Peyer's patch (tissue), 4 donors: ENCODE measurements around the gene CREB3. TPM values are rescaled to one million over a fixed set of nuclear protein-coding genes. Genes with fewer than 3 reads are reported as not detected.

ENCODE experiments used
- DNase-seq, 3 donors: peaks; one replicate each; pipeline ENCODE4 v3.0.0-alpha.2; 2017 to 2019
- H3K27ac ChIP-seq, 4 donors: fragments of 200-600 bp; sonication (generic); one replicate each; pipeline ENCODE4 v1.5.1; 2016 to 2019
- H3K27me3 ChIP-seq, 2 donors: fragments of 200-600 bp; sonication (generic); one replicate each; pipeline ENCODE4 v1.5.1; 2019
- H3K36me3 ChIP-seq, 3 donors: fragments of 200-600 bp; sonication (generic); one replicate each; pipeline ENCODE4 v1.5.1; 2016 to 2019
- H3K4me1 ChIP-seq, 4 donors: fragments of 200-600 bp; sonication (generic); one replicate each; pipeline ENCODE4 v1.5.1; 2016 to 2019
- H3K4me3 ChIP-seq, 4 donors: fragments of 200-600 bp; sonication (generic); 1 replicate in 3 of 4; 2 replicates in 1 of 4; pipeline ENCODE4 v1.5.1; 2016 to 2019; ENCODE audit warnings: mild to moderate bottlenecking in 1 of 4
- H3K9me3 ChIP-seq, 4 donors: fragments of 200-600 bp; sonication (generic); one replicate each; pipeline ENCODE4 v1.5.1; 2016 to 2019; ENCODE audit warnings: mild to moderate bottlenecking in 1 of 4
- POLR2A ChIP-seq, 2 donors: fragments of 450-650 bp; IDR thresholded peaks; one replicate each; pipeline ENCODE4 v1.5.1; 2017; ENCODE audit warnings: antibody characterized with exemption in 2 of 2, mild to moderate bottlenecking in 2 of 2, moderate library complexity in 2 of 2
- total RNA-seq, 4 donors: library from RNA; depleted of rRNA; stranded (reverse); fragments of >200 nt; gene quantifications; one replicate each; pipeline ENCODE4 v1.1.0, GENCODE V29; 2016
- TF ChIP-seq, protein P1 (sequence below), 6 experiments: fragments of 450-650 bp in 4 of 6; fragments of 200-600 bp in 2 of 6; sonication (generic) in 1 of 6; IDR thresholded peaks; one replicate each; pipeline ENCODE4 v1.5.1; 2017 to 2019; ENCODE audit warnings: antibody characterized with exemption in 6 of 6, mild to moderate bottlenecking in 3 of 6, moderate library complexity in 1 of 6

The CREB3 gene
- total RNA-seq, 4 donors from 2014 or later = 19.8 to 34.3 (median 28.5) TPM

DNA sequence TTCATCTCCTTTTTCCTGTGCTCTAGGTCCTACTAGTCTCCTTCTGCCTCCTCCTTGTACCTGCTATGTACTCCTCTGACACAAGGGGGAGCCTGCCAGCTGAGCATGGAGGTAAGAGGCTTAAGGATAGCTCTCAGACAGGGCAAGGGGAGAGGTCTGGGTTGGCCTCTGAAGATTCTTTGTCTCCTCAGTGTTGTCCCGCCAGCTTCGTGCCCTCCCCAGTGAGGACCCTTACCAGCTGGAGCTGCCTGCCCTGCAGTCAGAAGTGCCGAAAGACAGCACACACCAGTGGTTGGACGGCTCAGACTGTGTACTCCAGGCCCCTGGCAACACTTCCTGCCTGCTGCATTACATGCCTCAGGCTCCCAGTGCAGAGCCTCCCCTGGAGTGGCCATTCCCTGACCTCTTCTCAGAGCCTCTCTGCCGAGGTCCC, 3.8 kb downstream of the CREB3 start:
- peaks cover 0 to 15% (median 2%) of the 10 kb centered on the region in 4 donors for H3K4me1 ChIP-seq
- peaks cover 0 to 69% (median 0%) of the 10 kb centered on the region in 3 donors for H3K36me3 ChIP-seq
- DNase-seq = peak; percentile 67 to 87 (median 76)
- TF ChIP-seq, protein P1, sequence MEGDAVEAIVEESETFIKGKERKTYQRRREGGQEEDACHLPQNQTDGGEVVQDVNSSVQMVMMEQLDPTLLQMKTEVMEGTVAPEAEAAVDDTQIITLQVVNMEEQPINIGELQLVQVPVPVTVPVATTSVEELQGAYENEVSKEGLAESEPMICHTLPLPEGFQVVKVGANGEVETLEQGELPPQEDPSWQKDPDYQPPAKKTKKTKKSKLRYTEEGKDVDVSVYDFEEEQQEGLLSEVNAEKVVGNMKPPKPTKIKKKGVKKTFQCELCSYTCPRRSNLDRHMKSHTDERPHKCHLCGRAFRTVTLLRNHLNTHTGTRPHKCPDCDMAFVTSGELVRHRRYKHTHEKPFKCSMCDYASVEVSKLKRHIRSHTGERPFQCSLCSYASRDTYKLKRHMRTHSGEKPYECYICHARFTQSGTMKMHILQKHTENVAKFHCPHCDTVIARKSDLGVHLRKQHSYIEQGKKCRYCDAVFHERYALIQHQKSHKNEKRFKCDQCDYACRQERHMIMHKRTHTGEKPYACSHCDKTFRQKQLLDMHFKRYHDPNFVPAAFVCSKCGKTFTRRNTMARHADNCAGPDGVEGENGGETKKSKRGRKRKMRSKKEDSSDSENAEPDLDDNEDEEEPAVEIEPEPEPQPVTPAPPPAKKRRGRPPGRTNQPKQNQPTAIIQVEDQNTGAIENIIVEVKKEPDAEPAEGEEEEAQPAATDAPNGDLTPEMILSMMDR (IDR thresholded peaks at IDR 0.05) = peak; percentile 61 to 91 (median 80)
- peak in 1 of 2 donors; percentile 26 for TF ChIP-seq POLR2A (IDR thresholded peaks at IDR 0.05)
- H3K27ac ChIP-seq = peak overlapping the region in 3 of 4 donors; percentile 21 to 48 (median 25)
- no peak overlapping the region for H3K4me3 ChIP-seq
- no peaks in the 10 kb centered on the region for H3K27me3 ChIP-seq
- no peaks in the 10 kb centered on the region for H3K9me3 ChIP-seq

DNA sequence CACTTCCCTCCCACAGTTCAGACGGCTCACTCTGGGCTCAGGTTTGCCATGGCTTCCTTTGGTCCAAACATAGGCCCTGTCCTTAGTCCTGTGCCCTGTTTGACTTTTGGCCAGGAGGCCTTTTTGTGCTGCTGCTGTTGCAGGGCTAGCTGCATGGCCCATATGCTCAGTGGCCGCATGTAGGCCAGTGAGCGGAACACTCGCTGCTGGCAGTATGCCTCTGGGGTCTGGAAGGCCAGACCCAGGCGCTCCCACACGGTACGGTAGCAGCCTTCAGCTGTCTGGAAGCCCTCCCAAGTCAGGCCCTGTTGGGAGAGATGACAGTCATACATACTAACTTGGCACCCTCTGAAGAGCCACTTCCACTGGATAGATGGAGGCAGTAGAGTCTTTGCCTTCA, 4.7 kb downstream of the CREB3 start:
- no peaks in the 10 kb centered on the region for H3K9me3 ChIP-seq
- H3K27ac ChIP-seq = peak overlapping the region in 1 of 4 donors; percentile 48
- H3K4me1 ChIP-seq = peaks cover 0 to 15% (median 2%) of the 10 kb centered on the region in 4 donors
- no peak for DNase-seq
- TF ChIP-seq, protein P1 (IDR thresholded peaks at IDR 0.05) = no peak
- TF ChIP-seq POLR2A (IDR thresholded peaks at IDR 0.05) = no peak
- no peaks in the 10 kb centered on the region for H3K27me3 ChIP-seq
- no peak overlapping the region for H3K4me3 ChIP-seq
- peaks cover 0 to 78% (median 0%) of the 10 kb centered on the region in 3 donors for H3K36me3 ChIP-seq

DNA sequence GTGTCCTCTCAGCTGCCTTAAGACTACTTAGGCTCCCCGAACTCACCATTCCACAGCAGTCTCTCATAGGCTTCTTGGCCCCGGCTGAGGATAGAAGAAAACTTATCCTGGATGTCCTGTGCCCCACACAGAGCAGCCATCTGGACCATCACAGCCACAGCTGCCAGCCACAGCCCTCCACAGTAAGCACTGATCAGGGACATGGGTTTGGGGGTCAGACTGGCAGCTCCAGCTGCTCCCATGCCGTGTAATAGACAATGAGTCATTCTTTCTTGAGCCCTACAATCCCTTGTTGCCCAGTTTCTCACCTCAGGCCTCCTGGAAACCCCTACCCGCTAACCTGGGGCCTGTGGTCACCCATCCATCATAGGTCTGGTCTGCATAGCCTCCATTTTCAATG, 5.7 kb downstream of the CREB3 start:
- Histone ChIP-seq H3K4me3 (no peak overlapping the region), H3K27me3 (no peaks in the 10 kb centered on the region), H3K36me3 (peaks cover 0 to 88% (median 2%) of the 10 kb centered on the region in 3 donors), H3K27ac (no peak overlapping the region), H3K4me1 (peaks cover 0 to 10% (median 2%) of the 10 kb centered on the region in 4 donors), H3K9me3 (no peaks in the 10 kb centered on the region)
- DNase-seq = no peak
- TF ChIP-seq, protein P1 (IDR thresholded peaks at IDR 0.05) = no peak
- no peak for TF ChIP-seq POLR2A (IDR thresholded peaks at IDR 0.05)

DNA sequence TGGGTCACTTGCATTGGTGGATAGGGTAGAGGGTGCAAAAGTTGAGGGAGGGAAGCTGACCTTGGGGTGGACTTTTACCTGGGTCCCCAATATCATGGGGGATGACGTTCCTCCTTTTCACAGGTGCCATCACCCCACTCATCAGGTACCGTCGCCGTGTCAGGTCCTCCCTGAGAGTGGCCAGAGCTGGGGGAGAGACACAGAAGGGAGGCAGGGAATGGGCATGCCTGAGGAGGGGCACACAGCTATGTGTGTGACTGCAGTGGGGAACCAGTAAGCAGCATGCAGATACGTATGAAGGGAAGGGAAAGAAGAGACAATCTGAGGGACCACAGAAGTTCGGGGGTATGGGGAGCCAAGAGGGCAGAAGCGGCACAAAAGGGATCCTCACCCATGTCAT, 6.5 kb downstream of the CREB3 start:
- H3K27ac ChIP-seq = no peak overlapping the region
- no peaks in the 10 kb centered on the region for H3K27me3 ChIP-seq
- H3K4me1 ChIP-seq = peaks cover 0 to 8% (median 0%) of the 10 kb centered on the region in 4 donors
- peaks cover 0 to 96% (median 3%) of the 10 kb centered on the region in 3 donors for H3K36me3 ChIP-seq
- H3K9me3 ChIP-seq = no peaks in the 10 kb centered on the region
- no peak for DNase-seq
- H3K4me3 ChIP-seq = no peak overlapping the region
- no peak for TF ChIP-seq POLR2A (IDR thresholded peaks at IDR 0.05)
- TF ChIP-seq, protein P1 (IDR thresholded peaks at IDR 0.05) = no peak

DNA sequence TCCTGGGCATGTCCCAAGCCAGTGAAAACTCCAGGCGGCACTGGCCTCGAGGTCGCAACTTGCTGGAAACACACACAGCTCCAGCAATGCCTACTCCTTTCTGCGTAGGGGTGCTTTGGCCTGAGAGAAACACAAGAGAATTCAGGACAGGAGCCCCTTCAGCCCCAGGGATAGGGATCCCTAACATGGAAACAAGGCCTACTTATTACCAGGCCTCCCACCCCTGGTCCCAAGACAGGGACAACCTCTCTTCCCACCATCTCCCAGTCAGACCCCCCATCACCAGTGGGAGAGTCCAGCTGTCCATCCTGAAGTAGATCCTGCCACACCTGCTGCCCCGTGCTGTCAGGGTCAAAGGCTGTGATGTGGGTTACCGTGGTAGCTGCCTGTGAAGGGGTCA, 7.8 kb downstream of the CREB3 start:
- Histone ChIP-seq H3K4me3 (no peak overlapping the region), H3K9me3 (no peaks in the 10 kb centered on the region), H3K36me3 (peaks cover 0 to 99% (median 3%) of the 10 kb centered on the region in 3 donors)

More for the DNA sequence above, 7.8 kb downstream of the CREB3 start:
- no peaks in the 10 kb centered on the region for H3K27me3 ChIP-seq
- DNase-seq = no peak
- no peak overlapping the region for H3K27ac ChIP-seq
- TF ChIP-seq, protein P1 (IDR thresholded peaks at IDR 0.05) = no peak
- TF ChIP-seq POLR2A (IDR thresholded peaks at IDR 0.05) = no peak
- peaks cover 0 to 19% (median 0%) of the 10 kb centered on the region in 4 donors for H3K4me1 ChIP-seq
